Muscle layer of colon (tissue), 2 donors: ENCODE results near the gene FOXG1.

ENCODE experiments used
- H3K27ac ChIP-seq: one replicate; pipeline ENCODE4 v1.7.0; 2013; ENCODE audit warnings: low read depth, mild to moderate bottlenecking, low read length, moderate library complexity
- H3K27me3 ChIP-seq, 2 donors: one replicate each; pipeline ENCODE4 v1.7.0; 2013; ENCODE audit warnings: low read length in 2 of 2, mild to moderate bottlenecking in 2 of 2; ENCODE audit not compliant: insufficient read depth in 2 of 2, control insufficient read depth in 1 of 2
- H3K36me3 ChIP-seq: one replicate; pipeline ENCODE4 v1.7.0; 2013; ENCODE audit warnings: mild to moderate bottlenecking, low read length; ENCODE audit not compliant: insufficient read depth
- H3K4me1 ChIP-seq: one replicate; pipeline ENCODE4 v1.7.0; 2013; ENCODE audit warnings: mild to moderate bottlenecking, low read length; ENCODE audit not compliant: insufficient read depth
- H3K4me3 ChIP-seq, 2 donors: one replicate each; pipeline ENCODE4 v1.7.0; 2013; ENCODE audit warnings: low read length in 2 of 2, low read depth in 1 of 2, mild to moderate bottlenecking in 1 of 2, moderate library complexity in 1 of 2
- H3K9ac ChIP-seq: one replicate; pipeline ENCODE4 v1.7.0; 2013; ENCODE audit warnings: low read length
- H3K9me3 ChIP-seq: one replicate; pipeline ENCODE4 v1.7.0; 2013; ENCODE audit warnings: mild to moderate bottlenecking, low read length
- donor health status: abdominal sarcoma.
- donor health status: Adenocarcinoma of cecum.

Gene FOXG1

DNA sequence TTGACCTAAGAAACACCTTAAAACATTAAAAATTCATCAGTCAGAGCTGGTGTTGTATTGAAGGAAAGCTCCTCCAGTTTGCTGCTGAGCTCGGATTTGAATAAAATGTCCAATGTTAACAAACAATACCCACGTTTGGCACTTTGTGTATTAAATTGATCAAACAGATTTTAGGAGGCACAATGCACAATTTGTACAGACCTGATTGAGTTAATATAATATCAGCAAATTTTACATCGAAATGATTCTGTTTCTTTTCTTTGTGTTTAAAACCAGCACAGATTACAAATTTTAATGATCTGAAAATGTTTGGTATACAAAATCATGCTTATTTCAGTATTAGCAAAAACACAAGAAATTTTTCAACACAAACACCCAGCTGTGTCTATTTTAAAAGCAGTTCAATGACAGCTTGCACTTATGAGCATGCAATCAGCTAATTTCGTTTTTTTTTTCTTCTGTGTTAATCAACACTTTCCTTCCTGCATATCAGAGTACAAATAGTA is 2.8 kb upstream of the FOXG1 start:
- no peaks in the 10 kb centered on the region for H3K4me1 ChIP-seq
- H3K4me3 ChIP-seq, result no peak overlapping the region
- H3K27me3 ChIP-seq, result peaks cover 80 to 89% of the 10 kb centered on the region in 2 donors
- no peak overlapping the region for H3K27ac ChIP-seq
- peaks cover 5% of the 10 kb centered on the region for H3K9me3 ChIP-seq
- no peaks in the 10 kb centered on the region for H3K36me3 ChIP-seq
- no peak overlapping the region for H3K9ac ChIP-seq

DNA sequence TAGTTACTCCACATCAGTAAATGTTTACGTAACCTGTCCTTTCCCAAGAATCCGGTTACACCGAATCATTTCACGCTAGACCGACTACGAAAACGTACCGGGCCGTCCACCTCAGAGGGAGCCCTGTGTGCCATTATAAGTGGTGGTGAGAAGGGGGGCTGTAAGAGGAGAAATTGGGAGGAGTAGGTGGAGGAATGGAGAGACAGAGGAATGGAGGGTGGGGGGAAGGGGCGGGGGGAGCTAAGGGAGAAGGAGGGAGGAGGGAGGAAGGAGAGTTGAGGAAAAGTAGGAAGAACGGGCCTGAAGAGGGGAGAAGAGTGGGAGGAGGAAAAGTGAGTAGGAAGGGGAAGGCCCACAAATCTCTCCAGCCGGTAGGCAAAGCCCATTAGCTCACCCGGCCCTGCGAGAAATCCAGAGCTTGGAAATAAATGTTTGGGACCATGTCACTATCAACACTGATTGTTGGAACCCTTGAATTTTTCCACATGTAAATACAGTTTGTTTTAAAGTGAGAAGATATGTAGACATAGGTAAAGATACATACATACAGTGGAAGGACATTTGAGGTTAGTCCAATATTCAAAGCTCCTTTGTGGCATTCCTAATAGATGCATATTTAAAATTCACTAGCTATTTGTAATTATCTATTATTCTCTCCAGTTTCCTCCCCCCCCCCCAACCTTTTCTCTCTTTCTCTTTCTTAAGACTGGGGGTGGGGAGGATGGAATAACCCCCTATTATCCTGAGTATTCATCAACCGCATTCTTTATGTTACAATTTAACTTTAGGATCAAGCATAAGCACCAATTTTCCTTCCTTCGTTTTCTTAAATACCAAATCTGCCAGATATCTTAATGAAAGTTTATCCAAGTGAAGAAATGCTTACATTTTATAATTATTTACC is 2.1 kb upstream of the FOXG1 start:
- Histone ChIP-seq H3K27me3 (peaks cover 80 to 89% of the 10 kb centered on the region in 2 donors), H3K27ac (no peak overlapping the region), H3K4me1 (no peaks in the 10 kb centered on the region), H3K9me3 (peaks cover 5% of the 10 kb centered on the region), H3K36me3 (no peaks in the 10 kb centered on the region), H3K9ac (no peak overlapping the region), H3K4me3 (no peak overlapping the region)

DNA sequence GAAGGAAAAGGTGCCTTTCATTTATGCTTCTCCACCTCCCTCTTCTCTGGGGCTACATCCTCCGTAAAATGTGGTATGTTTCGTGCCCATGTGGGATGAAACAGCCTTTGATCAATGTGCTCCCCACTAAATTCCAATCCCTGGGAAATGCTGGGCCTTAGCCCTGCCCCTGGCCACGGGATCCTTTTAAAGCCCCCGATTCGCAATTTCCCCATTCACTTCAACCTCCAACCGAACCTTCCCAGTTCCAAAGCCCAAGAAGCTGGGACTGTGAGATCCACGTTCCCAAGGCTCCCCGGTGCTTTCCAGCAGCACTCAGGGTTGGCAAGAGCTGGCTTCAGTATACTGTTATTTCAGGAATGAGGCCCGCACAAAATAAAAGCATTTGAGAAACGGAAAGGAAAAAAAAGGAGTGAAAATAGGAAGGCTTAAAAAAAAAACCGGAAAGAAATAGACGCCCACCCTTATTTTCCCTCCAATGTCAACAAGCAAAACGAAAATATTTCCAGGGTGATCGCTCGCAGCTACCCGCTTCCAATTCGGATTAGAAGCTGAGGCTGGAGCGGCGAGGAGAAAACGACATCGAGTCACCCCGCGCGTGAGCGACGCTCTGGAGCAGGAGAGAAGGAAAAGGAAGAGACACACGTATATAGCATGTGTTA is 1.3 kb upstream of the FOXG1 start:
- Histone ChIP-seq H3K4me3 (no peak overlapping the region), H3K9me3 (peaks cover 5% of the 10 kb centered on the region), H3K9ac (no peak overlapping the region), H3K36me3 (no peaks in the 10 kb centered on the region), H3K27ac (no peak overlapping the region), H3K27me3 (peaks cover 78 to 87% of the 10 kb centered on the region in 2 donors), H3K4me1 (no peaks in the 10 kb centered on the region)

DNA sequence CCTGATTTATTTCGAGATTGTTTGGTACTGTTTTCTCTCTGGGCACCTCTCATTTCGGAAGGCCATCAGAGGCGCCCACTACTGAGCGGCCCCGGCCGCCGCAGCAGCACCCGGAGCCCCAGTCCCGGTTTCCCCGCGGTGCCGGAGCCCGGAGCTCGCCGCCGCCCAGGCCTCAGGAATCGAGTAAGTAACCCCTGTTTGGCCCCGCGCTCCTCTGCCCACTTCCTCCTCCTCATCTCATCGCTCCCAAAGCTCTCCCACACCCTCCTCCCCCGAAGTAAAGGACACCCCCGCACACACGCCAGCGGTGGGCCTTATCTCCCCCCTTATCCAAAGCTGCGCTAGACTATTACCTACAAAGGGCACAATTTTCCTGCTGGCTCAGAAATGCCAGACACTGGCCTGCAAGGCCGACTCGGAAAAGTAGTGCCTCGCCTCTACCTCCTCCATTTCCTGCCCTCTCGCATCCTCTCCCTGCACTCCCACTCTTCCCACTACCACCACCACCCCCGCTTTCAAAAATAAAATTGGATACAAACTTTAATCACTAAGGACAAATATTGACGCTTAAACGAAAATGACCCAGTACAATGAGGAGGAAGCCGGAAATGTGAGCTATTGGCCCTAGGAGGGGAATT is 637 bp upstream of the FOXG1 start:
- Histone ChIP-seq H3K36me3 (no peaks in the 10 kb centered on the region), H3K4me3 (peak overlapping the region; percentile 24 to 27), H3K27me3 (peaks cover 80 to 86% of the 10 kb centered on the region in 2 donors), H3K4me1 (no peaks in the 10 kb centered on the region), H3K9ac (no peak overlapping the region), H3K27ac (no peak overlapping the region), H3K9me3 (peaks cover 5% of the 10 kb centered on the region)

DNA sequence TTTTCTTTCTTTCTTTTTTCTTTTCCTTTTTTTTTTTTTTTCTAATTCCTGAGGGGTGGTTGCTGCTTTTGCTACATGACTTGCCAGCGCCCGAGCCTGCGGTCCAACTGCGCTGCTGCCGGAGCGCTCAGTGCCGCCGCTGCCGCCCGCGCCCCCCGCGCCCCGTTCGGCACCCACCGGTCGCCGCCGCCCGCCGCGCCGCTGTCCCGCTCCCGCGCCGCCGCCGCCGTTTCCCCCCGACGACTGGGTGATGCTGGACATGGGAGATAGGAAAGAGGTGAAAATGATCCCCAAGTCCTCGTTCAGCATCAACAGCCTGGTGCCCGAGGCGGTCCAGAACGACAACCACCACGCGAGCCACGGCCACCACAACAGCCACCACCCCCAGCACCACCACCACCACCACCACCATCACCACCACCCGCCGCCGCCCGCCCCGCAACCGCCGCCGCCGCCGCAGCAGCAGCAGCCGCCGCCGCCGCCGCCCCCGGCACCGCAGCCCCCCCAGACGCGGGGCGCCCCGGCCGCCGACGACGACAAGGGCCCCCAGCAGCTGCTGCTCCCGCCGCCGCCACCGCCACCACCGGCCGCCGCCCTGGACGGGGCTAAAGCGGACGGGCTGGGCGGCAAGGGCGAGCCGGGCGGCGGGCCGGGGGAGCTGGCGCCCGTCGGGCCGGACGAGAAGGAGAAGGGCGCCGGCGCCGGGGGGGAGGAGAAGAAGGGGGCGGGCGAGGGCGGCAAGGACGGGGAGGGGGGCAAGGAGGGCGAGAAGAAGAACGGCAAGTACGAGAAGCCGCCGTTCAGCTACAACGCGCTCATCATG is 654 bp downstream of the FOXG1 start:
- H3K4me1 ChIP-seq, result no peaks in the 10 kb centered on the region
- H3K36me3 ChIP-seq, result no peaks in the 10 kb centered on the region
- H3K9ac ChIP-seq, result no peak overlapping the region
- H3K9me3 ChIP-seq, result peaks cover 5% of the 10 kb centered on the region
- H3K27ac ChIP-seq, result no peak overlapping the region
- peaks cover 71 to 86% of the 10 kb centered on the region in 2 donors for H3K27me3 ChIP-seq
- H3K4me3 ChIP-seq, result no peak overlapping the region

DNA sequence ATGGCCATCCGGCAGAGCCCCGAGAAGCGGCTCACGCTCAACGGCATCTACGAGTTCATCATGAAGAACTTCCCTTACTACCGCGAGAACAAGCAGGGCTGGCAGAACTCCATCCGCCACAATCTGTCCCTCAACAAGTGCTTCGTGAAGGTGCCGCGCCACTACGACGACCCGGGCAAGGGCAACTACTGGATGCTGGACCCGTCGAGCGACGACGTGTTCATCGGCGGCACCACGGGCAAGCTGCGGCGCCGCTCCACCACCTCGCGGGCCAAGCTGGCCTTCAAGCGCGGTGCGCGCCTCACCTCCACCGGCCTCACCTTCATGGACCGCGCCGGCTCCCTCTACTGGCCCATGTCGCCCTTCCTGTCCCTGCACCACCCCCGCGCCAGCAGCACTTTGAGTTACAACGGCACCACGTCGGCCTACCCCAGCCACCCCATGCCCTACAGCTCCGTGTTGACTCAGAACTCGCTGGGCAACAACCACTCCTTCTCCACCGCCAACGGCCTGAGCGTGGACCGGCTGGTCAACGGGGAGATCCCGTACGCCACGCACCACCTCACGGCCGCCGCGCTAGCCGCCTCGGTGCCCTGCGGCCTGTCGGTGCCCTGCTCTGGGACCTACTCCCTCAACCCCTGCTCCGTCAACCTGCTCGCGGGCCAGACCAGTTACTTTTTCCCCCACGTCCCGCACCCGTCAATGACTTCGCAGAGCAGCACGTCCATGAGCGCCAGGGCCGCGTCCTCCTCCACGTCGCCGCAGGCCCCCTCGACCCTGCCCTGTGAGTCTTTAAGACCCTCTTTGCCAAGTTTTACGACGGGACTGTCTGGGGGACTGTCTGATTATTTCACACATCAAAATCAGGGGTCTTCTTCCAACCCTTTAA is 1.5 kb downstream of the FOXG1 start:
- peaks cover 70 to 86% of the 10 kb centered on the region in 2 donors for H3K27me3 ChIP-seq
- peaks cover 5% of the 10 kb centered on the region for H3K9me3 ChIP-seq

DNA sequence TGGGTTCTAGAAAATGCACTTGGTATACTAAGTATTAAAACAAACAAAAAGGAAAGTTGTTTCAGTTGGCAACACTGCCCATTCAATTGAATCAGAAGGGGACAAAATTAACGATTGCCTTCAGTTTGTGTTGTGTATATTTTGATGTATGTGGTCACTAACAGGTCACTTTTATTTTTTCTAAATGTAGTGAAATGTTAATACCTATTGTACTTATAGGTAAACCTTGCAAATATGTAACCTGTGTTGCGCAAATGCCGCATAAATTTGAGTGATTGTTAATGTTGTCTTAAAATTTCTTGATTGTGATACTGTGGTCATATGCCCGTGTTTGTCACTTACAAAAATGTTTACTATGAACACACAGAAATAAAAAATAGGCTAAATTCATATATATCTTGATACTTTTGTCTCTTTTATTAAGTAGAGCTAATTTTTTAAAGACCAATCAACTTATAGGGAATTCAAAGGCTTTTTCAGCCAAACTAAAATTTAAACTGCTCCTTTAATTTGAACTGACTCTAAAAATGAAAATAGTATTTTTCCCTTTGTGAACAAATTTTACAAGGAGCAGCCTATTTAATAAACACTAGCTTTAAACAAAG is 2.8 kb downstream of the FOXG1 start:
- Histone ChIP-seq H3K36me3 (no peaks in the 10 kb centered on the region), H3K9ac (no peak overlapping the region), H3K27me3 (peaks cover 72 to 86% of the 10 kb centered on the region in 2 donors), H3K27ac (no peak overlapping the region), H3K9me3 (peaks cover 5% of the 10 kb centered on the region), H3K4me3 (no peak overlapping the region), H3K4me1 (no peaks in the 10 kb centered on the region)

More for the DNA sequence above, 1.5 kb downstream of the FOXG1 start:
- H3K9ac ChIP-seq, result no peak overlapping the region
- H3K36me3 ChIP-seq, result no peaks in the 10 kb centered on the region
- no peaks in the 10 kb centered on the region for H3K4me1 ChIP-seq
- no peak overlapping the region for H3K4me3 ChIP-seq
- no peak overlapping the region for H3K27ac ChIP-seq

DNA sequence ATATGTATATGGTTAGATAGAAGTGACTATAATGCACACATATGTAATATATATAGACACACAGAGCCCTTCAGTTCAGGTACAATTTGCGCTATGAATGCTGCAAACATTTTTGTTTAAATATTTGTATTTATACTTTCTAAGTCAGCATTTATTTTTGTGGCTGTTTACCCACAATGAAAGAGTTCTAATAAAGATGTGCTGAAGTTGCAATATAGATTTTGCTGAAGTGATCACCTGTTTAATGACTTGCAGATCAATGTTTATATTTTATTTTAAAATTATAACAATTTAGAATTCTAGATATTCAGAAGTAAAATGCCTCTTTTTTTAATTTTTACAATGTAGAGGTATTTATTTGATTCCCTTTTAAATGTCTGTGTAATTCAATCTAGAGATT is 3.5 kb downstream of the FOXG1 start:
- no peak overlapping the region for H3K4me3 ChIP-seq
- no peak overlapping the region for H3K9ac ChIP-seq
- peaks cover 72 to 86% of the 10 kb centered on the region in 2 donors for H3K27me3 ChIP-seq
- H3K9me3 ChIP-seq, result peaks cover 2% of the 10 kb centered on the region
- no peaks in the 10 kb centered on the region for H3K4me1 ChIP-seq
- no peaks in the 10 kb centered on the region for H3K36me3 ChIP-seq
- H3K27ac ChIP-seq, result no peak overlapping the region

DNA sequence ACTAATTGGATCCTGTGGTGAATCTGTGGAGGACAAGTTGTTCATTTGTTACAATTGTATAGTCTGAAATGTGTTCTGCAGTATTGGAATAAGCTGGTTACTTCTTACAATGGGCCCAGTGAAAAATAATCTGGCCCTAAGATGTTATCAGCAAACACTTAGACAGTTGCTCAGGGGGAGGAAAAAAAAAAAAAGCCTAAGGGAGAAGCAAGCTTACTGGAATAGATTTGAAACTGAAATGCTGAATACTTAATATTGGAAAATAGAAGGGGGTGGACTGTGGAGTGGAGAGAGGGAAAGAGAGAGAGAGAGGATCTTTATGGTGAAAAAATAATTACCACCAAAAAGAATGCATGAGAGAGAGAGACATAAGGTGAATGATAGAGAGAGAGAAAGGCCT is 4.0 kb downstream of the FOXG1 start:
- Histone ChIP-seq H3K4me3 (no peak overlapping the region), H3K4me1 (no peaks in the 10 kb centered on the region), H3K27ac (no peak overlapping the region), H3K27me3 (peaks cover 72 to 86% of the 10 kb centered on the region in 2 donors), H3K9ac (no peak overlapping the region), H3K36me3 (no peaks in the 10 kb centered on the region), H3K9me3 (no peaks in the 10 kb centered on the region)

DNA sequence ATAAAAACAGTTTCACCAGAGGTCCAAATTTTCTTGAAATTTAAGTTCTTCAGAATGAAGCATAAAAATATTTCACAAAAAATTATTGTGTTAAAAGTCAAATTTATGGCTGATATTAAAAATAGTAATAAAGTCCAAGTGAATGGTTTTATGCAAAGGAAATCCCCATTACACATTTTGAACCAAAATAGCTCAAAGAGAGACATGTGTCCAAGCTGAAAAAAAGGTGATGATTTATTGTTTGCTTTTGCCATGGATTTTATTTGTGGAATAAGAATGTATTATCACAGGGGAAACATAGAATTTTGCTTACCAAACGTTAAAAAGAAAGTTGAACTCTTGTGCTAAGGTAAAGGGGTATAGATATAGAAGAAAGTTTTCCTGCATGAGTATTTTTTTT is 4.6 kb downstream of the FOXG1 start:
- no peaks in the 10 kb centered on the region for H3K4me1 ChIP-seq
- no peaks in the 10 kb centered on the region for H3K36me3 ChIP-seq
- H3K9ac ChIP-seq, result no peak overlapping the region
- H3K4me3 ChIP-seq, result no peak overlapping the region
- peaks cover 72 to 82% of the 10 kb centered on the region in 2 donors for H3K27me3 ChIP-seq
- no peaks in the 10 kb centered on the region for H3K9me3 ChIP-seq
- no peak overlapping the region for H3K27ac ChIP-seq
